HG02973 (cell line): ENCODE measurements around the gene COBLL1.
A peak's percentile ranks its signal among the peaks of the same experiment; 100 is the strongest.

Experiments
- ATAC-seq: cut with Tn5 transposase; IDR thresholded peaks from one replicate; pipeline ENCODE4 v1.9.1; 2021; ENCODE audit warnings: moderate library complexity; ENCODE audit not compliant: unreplicated experiment

COBLL1 gene

GRCh38 chr2:164757934-164758695 lies 83.5 kb downstream of the COBLL1 start:
- ATAC-seq, result no peak

DNA sequence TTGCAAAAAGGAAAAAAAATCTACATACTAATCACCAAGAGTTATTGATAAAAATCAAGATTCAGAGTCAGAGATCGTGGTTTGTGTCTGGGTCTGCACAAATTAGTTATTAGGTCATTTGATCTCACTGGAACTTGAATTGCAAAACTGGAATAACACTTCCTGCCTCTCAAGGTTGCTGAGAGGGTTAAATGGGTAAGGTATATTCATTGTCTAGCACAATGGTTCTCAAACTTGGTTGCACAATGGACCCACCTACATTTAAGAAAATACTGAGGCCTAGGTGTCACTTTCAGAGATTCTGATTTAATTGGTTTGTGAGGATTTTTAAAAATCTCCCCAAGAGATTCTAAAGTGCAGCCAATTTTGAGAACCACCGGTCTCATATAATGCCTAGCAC lies 84.8 kb downstream of the COBLL1 start:
- no peak for ATAC-seq

- ATAC-seq, result no peak
These were observed 85.7 kb downstream of the COBLL1 start for GRCh38 chr2:164755952-164756351.

DNA sequence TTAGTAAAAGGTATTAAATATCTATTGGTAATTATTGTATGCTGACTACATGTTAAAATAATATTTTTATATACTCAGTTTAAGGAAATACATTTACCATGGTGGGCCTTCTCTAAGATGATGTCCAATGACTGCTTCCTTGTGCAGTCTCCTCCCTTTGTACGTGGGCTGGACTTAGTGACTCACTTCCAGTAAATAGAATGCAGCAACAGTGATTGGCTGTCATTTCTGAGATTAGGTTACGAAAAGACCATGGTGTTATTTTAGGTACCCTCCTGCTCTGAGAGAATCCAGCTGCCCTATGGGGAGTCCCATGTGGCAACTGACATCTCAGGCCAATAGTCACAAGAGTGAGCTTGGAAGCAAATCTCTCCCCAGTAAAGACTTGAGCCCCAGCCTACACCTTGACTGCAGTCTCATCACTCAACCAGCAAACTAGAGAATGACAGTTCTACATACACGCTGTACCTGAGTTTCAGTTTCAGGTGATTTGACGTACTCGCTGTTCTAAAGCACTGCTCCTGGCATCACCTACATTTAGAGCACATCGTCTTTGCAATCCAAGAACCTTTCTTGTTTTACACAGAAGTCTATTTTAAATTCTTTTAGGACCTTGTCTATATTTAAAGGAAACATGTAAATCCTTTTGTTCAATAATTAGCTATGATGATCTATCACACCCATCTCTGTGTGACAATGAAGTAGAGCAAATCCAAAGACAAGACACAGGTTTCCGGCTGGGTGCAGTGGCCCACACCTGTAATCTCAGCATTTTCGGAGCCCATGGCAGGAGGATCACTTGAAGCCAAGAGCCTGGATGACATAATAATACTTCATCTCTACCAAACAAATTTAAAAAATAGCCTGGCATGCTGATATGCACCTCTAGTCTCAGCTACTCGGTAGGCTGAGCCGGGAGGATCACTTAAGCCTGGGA lies 87.2 kb downstream of the COBLL1 start:
- ATAC-seq, result peak; percentile 67

DNA sequence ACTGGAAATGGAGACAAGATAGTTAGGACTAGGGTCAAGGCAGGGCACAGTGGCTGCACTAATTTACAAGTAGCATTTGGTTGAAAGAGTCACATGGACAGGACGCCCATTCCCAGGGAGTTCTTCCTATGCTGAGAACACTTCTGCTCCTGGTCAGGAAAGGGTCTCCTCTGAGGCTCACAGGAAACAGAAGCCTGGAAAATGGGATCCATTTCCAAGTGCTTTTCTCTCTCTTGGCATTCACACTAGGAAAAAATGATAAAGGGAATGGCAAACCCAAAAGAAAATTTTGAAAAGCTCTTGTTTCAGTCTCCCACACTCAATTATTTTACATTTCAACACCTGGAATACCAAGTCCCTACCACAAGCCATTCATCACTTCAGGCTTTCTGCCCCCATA lies 88.7 kb downstream of the COBLL1 start:
- ATAC-seq, result no peak

DNA sequence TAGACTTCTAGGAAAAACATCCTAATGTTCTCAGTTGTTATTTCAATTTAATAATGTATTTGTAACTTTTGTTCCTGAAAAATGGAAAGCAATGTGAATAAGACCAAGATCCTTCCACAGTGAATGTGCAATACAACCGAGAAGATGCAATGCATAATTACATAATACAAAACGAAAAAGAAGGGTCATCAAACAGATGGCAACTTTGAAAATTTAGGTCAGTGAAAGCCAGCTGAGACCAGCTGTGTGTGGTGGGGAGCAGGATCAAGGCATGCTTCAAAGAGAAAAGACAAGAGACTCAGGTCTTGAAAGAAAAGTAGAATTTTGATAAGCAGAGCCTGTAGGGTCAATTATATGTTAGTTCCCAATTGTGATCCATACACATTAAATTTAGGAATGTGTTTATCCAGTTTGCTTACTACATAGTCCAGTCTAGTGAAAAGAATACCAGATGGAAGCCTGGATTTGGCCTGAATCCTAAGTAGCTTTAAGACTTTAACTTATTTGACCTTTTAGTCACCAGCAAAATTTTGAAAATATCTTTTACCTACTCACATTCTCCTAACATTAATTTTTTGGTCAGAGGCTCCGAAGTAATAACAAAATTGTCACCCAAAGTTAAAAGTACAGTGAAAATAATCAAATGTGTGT lies 93.7 kb downstream of the COBLL1 start:
- ATAC-seq, result no peak

GRCh38 chr2:164747140-164747539 lies 94.5 kb downstream of the COBLL1 start:
- no peak for ATAC-seq

- no peak for ATAC-seq
These were observed 94.9 kb downstream of the COBLL1 start for GRCh38 chr2:164746713-164747112.

DNA sequence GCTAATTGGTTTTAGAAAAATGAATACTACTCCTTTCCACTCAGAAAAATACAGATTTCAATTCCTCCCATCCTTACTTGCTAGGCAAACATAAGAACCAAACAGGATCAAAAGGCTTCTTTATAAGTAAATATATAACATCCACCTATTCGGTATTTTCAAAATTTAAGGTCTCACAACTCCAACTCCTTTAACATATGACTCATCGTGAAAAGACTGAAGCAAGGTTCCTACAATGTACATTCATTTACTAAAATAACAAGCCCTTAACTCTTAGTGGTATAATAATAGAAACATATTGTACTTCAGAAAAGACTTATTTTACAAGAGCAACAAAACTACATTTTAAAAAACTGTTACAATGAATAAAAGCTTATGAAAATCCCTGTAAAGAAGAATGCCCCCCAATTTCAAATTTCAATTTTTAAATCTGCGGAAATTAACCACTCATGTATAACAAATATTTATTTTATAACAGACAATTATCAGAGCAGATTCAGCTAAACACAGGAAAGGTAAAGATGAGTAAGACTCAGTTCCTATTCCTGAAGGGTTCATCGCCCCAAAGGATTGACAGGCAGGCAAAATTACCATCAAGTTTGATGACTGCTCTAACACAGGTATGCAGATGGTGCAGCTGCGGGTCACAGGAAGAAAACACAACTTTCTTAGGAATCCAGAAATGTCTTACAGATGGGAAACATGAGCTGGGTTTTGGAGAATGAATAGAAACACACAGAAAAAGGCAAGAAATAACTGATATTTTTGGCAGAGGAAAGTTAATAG lies 96.4 kb downstream of the COBLL1 start:
- ATAC-seq, result no peak

DNA sequence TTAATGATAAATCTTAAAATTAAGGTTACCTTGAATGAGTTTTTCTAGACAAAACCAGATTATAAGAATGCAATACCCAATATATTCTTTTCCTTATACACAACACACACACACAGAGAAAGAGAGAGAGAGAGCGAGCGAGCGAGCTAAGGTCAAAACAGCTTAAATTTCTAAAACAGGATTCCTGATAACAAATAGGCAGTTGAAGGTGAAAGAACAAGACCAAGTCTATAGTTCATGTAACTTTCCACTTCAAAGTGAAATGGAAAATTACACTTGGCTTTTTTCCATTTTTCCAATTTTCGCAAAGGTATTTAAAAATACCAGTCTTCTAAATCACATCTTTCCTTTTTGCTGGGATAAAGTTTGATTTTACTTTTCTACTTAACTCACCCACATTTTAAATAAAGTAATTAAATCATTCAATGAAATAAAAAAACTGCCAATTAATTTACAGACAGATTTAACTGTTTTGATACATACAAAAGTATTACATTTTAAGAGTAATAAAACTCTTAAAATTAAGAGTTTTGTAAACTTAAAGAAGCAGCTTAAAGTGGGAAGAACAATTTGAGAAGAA lies 98.8 kb downstream of the COBLL1 start:
- no peak for ATAC-seq

- no peak for ATAC-seq
These were observed 101.7 kb downstream of the COBLL1 start for GRCh38 chr2:164739966-164740365.

DNA sequence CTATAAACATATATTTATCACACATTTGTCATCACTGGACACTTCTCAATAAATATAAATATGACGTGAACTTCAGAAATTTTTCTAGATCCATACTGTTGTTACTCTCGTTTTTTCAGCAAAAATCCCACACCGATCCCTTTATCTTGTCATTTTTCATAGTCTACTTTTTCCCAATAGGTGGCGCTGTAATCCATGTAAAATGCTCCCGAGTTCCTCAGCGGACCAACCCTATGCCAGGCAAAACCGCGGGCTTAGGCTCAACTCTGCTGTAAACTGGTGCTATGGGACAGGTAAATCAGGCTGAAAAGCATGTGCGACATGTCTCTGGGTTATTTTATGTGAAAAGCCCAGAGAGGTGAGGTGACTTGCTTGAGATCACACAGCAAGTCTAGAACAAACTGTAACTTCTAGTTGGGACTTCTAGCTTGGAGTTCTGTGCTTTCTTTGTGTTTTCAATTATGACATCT lies 104.0 kb downstream of the COBLL1 start:
- peak; percentile 65 for ATAC-seq

- no peak for ATAC-seq
These were observed 106.2 kb downstream of the COBLL1 start for GRCh38 chr2:164735309-164735919.

DNA sequence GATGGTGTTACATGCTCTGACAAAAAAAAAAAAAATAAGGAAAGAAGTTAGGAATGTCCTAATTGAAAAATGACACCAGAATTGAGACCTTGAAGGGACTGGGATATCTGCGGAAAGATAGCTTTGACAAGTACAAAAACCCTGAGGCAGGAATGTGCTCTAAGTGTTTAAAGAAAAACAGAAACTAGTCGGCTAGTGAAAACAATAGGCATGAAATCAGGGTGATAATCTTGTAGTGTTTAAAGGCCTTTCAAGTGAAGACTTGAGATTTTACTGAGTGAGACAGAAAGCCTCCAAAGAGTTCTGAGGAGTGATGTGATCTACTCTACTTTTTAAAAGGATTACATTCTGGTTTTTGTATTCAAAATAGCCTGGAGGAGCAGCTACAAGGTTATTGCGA lies 107.4 kb downstream of the COBLL1 start:
- no peak for ATAC-seq

DNA sequence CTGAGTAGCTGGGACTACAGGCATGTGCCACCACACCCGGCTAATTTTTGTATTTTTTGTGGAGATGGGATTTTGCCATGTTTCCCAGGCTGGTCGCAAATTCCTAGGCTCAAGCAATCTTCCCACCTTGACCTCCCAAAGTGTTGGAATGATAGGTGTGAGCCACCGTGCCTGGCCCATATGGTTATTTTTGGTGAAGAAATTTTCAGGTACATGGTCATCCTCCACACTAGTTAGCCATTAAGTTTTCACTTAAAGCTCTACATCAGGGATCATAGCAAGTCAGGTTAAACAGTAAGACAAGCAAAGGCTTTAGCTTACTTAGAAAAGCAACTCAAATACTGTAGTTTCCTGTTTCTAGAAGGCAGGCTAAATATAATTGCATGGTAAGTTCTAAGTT lies 116.1 kb downstream of the COBLL1 start:
- no peak for ATAC-seq

DNA sequence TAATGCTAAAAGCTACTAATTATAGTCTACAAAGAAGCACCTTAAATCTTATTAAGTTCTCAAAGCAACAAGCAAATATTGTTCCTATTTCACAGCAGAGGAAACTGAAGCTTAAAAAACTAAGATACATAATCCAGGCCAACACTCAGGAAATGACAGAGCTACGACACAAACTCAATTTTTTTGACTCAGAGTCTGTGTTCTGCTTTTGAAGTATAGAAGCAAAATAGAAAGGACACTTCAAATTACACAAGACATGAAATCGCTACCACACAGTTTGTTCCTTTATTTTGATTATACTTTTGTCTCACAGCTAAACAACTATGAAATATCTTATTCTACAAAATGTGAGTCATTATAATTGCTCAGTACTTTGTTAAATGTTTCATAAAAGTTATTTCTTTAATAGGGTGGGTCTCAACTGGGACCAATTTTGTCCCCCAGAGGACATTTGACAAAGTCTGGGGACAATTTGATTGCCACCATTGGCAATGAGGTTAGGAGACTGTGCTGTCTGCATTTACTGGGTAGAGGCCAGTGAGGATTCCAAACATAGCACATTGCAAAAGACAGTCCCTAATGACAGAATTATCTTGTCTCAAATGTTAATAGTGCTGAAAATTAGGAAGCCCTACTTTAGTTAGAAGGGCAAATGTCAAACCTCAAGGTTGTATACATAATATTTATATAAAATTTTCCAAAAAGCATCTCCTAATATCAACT lies 118.8 kb downstream of the COBLL1 start:
- ATAC-seq, result no peak

DNA sequence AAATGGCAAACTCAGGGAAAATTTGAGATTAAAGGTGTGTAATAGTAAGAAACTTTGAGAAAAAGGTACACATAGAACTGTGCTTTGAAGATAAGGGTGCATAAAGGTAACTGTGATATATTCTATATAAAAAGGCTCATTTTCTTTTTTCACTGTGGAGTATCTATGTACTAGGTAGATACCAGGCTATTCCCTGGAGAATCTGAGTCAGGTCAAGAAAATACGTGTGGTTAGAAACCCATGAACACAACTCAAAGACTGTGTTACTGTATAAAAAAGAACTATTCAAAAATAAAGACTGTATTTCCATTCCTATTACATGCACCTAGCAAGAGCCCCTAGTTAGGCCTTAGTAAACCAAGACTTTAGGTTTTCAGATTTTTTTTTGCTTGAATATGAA lies 120.2 kb downstream of the COBLL1 start:
- ATAC-seq, result no peak

DNA sequence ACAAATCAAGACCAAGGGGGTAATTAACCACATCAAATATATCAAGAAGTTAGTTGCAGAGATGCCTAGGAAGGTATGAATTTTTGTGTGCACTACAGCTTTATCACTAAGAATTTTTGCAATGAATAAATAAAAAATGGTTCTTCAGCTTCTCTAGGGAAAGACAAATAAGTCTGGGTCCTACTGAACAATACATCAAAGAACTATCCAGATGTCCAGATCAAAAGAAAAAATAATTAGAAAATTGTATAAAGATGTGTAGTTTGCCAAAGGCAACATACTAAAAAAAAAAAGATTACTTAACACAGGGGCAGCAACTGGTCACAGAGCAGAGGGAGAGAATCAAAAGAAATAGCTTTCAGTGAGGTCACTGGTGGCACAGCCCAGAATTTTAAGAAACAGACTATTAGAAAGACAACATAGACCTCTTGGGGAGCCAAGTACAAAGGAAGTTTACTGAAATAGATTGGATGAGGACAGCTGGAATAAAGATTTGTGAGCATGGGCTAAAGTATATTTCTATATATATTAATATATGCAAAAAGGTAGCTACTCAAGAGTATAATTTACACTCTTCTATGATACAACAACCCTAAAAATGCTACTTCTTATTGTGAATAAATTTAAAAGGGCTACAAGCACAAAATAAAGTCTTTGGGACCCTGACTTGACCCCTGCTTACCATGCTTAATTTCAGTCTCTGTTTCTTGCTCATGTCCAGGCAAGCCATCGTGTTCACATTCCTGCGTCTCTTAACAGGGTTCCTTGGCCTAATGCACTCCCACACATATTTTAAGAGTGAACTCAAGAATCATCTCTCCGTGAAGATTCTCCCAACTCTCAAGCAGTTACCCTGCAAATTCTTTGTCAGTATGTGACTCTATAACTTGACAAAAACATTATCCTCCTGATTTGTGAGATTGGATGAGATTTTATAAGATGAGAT lies 121.4 kb downstream of the COBLL1 start:
- ATAC-seq, result no peak
